ENCODE measurements around the gene EIF4EBP2. TPM values are rescaled to one million over a fixed set of nuclear protein-coding genes. Genes with fewer than 3 reads are reported as not detected.

EIF4EBP2 gene
- total and polyA plus RNA-seq, 8 donors: 63.8 to 81.4 (median 77.5) TPM

- H3K27me3 ChIP-seq: peaks cover 40 to 59% of the 10 kb centered on the region in 2 donors
- no peak for DNase-seq
- H3K4me3 ChIP-seq: no peak within 1 kb of the TSS
- peak; percentile 17 for ATAC-seq
- TF ChIP-seq CTCF (IDR thresholded peaks at IDR 0.05): no peak
- H3K4me1 ChIP-seq: peaks cover 12 to 20% of the 10 kb centered on the region in 2 donors
- intact Hi-C loops (cut with DNase I): no loop called here
- no peaks in the 10 kb centered on the region for H3K36me3 ChIP-seq
- H3K27ac ChIP-seq: no peak within 1 kb of the TSS
- no peaks in the 10 kb centered on the region for H3K9me3 ChIP-seq
These were observed 37.4 kb downstream of the EIF4EBP2 start, which contains the start of gene NODAL for GRCh38 chr10:70441161-70441894. TSS of gene NODAL (minus strand) at chr10:70441681. CDS start at chr10:70441667, 14 bp downstream.

GRCh38 chr10:70441895-70442309 lies 38.0 kb downstream of the EIF4EBP2 start:
- H3K9me3 ChIP-seq: no peaks in the 10 kb centered on the region
- peaks cover 40 to 59% of the 10 kb centered on the region in 2 donors for H3K27me3 ChIP-seq
- intact Hi-C loops (cut with DNase I): no loop called here
- ATAC-seq: peak; percentile 54
- H3K4me1 ChIP-seq: peaks cover 12 to 20% of the 10 kb centered on the region in 2 donors
- no peak overlapping the region for H3K27ac ChIP-seq
- no peaks in the 10 kb centered on the region for H3K36me3 ChIP-seq
- TF ChIP-seq CTCF (IDR thresholded peaks at IDR 0.05): no peak
- no peak overlapping the region for H3K4me3 ChIP-seq
- no peak for DNase-seq

GRCh38 chr10:70442332-70442988 lies 38.5 kb downstream of the EIF4EBP2 start:
- no peak overlapping the region for H3K27ac ChIP-seq
- ATAC-seq (peak; percentile 66), DNase-seq (no peak)
- no peak overlapping the region for H3K4me3 ChIP-seq
- no peaks in the 10 kb centered on the region for H3K9me3 ChIP-seq
- intact Hi-C loops (cut with DNase I): no loop called here
- peaks cover 40 to 59% of the 10 kb centered on the region in 2 donors for H3K27me3 ChIP-seq
- no peaks in the 10 kb centered on the region for H3K36me3 ChIP-seq
- TF ChIP-seq CTCF (IDR thresholded peaks at IDR 0.05): no peak
- peaks cover 12 to 20% of the 10 kb centered on the region in 2 donors for H3K4me1 ChIP-seq

- TF ChIP-seq CTCF (IDR thresholded peaks at IDR 0.05): no peak
- H3K36me3 ChIP-seq: no peaks in the 10 kb centered on the region
- H3K4me3 ChIP-seq: no peak overlapping the region
- no peak overlapping the region for H3K27ac ChIP-seq
- H3K4me1 ChIP-seq: peaks cover 12 to 20% of the 10 kb centered on the region in 2 donors
- ATAC-seq (no peak), DNase-seq (no peak)
- H3K9me3 ChIP-seq: no peaks in the 10 kb centered on the region
- peaks cover 30 to 37% of the 10 kb centered on the region in 2 donors for H3K27me3 ChIP-seq
- intact Hi-C loops (cut with DNase I): no loop called here
These were observed 40.8 kb downstream of the EIF4EBP2 start for GRCh38 chr10:70444744-70445143.

Data from left lung (tissue), 10 donors.